CD8-positive, alpha-beta memory T cell (primary cell): ENCODE measurements around the gene NAT16. TPM values are rescaled to one million over a fixed set of nuclear protein-coding genes. Genes with fewer than 3 reads are reported as not detected.

Source experiments
- polyA plus RNA-seq: library from polyadenylated mRNA; unstranded; fragments of 300-500 nt; fragmentation: Illumina TruSeq; gene quantifications from one replicate; pipeline ENCODE4 v1.2.3, GENCODE V29; 2021
- total RNA-seq, 2 experiments: library from RNA; stranded (reverse); gene quantifications; one replicate each; pipeline ENCODE4 v1.2.3, GENCODE V29; 2021

The NAT16 gene
- total and polyA plus RNA-seq, 3 experiments from 2014 or later = not detected

Other genes with a start within 250 kb of the NAT16 start
- gene MUC3A, start 230.8 kb downstream of the NAT16 start, total RNA-seq = not detected
- not detected for gene MUC3A, start 230.8 kb downstream of the NAT16 start, polyA plus RNA-seq
- under 1 TPM in 1 of 2 experiments, not detected in 1; 0.35 TPM for gene MUC12, start 210.7 kb downstream of the NAT16 start, total RNA-seq
- 0.54 TPM for gene MUC12, start 210.7 kb downstream of the NAT16 start, polyA plus RNA-seq
- gene MUC17, start 160.2 kb downstream of the NAT16 start, total RNA-seq = not detected
- gene MUC17, start 160.2 kb downstream of the NAT16 start, polyA plus RNA-seq = not detected
- 10 to 100 TPM; 29.1 to 31.9 TPM for gene TRIM56, start 94.8 kb downstream of the NAT16 start, total RNA-seq
- 22.0 TPM for gene TRIM56, start 94.8 kb downstream of the NAT16 start, polyA plus RNA-seq
- gene SERPINE1, start 53.2 kb downstream of the NAT16 start, total RNA-seq = under 1 TPM; 0.31 to 0.44 TPM
- gene SERPINE1, start 53.2 kb downstream of the NAT16 start, polyA plus RNA-seq = not detected
- 10 to 100 TPM; 42.6 to 43.6 TPM for gene AP1S1, start 25.8 kb downstream of the NAT16 start, total RNA-seq
- gene AP1S1, start 25.8 kb downstream of the NAT16 start, polyA plus RNA-seq = 4.4 TPM
- under 1 TPM; 0.13 to 0.16 TPM for gene VGF, start 14.7 kb downstream of the NAT16 start, total RNA-seq
- gene VGF, start 14.7 kb downstream of the NAT16 start, polyA plus RNA-seq = not detected
- gene MOGAT3, start 20.7 kb upstream of the NAT16 start, total RNA-seq = not detected
- gene MOGAT3, start 20.7 kb upstream of the NAT16 start, polyA plus RNA-seq = not detected
- 10 to 100 TPM; 41.3 to 45.4 TPM for gene PLOD3, start 37.3 kb upstream of the NAT16 start, total RNA-seq
- 23.1 TPM for gene PLOD3, start 37.3 kb upstream of the NAT16 start, polyA plus RNA-seq
- 10 to 100 TPM; 50.6 to 51.7 TPM for gene ZNHIT1, start 37.9 kb upstream of the NAT16 start, total RNA-seq
- gene ZNHIT1, start 37.9 kb upstream of the NAT16 start, polyA plus RNA-seq = 66.2 TPM
- gene CLDN15, start 57.5 kb upstream of the NAT16 start, total RNA-seq = 10 to 100 TPM; 19.5 to 20.3 TPM
- gene CLDN15, start 57.5 kb upstream of the NAT16 start, polyA plus RNA-seq = 1.2 TPM
- gene FIS1, start 64.8 kb upstream of the NAT16 start, total RNA-seq = 100 to 1,000 TPM; 137 to 139 TPM
- gene FIS1, start 64.8 kb upstream of the NAT16 start, polyA plus RNA-seq = 206 TPM
- gene IFT22, start 141.5 kb upstream of the NAT16 start, total RNA-seq = 10 to 100 TPM; 13.3 to 13.4 TPM
- gene IFT22, start 141.5 kb upstream of the NAT16 start, polyA plus RNA-seq = 7.9 TPM
- gene COL26A1, start 182.6 kb upstream of the NAT16 start, total RNA-seq = not detected
- not detected for gene COL26A1, start 182.6 kb upstream of the NAT16 start, polyA plus RNA-seq